Esophagus squamous epithelium (tissue), 5 donors: Measurements from ENCODE around the gene SYT9. TPM values are rescaled to one million over a fixed set of nuclear protein-coding genes. Genes with fewer than 3 reads are reported as not detected.

Experiments
- DNase-seq: peaks from one replicate; lab custom pipeline; 2025; lab: John Stamatoyannopoulos, UW
- H3K27ac ChIP-seq, 4 donors: fragments of 200-600 bp; sonication (generic); one replicate each; pipeline ENCODE4 v1.5.1; 2016 to 2019; ENCODE audit warnings: mild to moderate bottlenecking in 1 of 4
- H3K27me3 ChIP-seq, 4 donors: fragments of 200-600 bp; sonication (generic); 1 replicate in 3 of 4; 2 replicates in 1 of 4; pipeline versions ENCODE4 v1.5.1 to v1.6.0; 2017 to 2021; ENCODE audit warnings: antibody characterized with exemption in 1 of 4
- H3K36me3 ChIP-seq, 3 donors: fragments of 200-600 bp; sonication (generic); one replicate each; pipeline ENCODE4 v1.5.1; 2016 to 2019
- H3K4me1 ChIP-seq, 3 donors: fragments of 200-600 bp; sonication (generic); one replicate each; pipeline ENCODE4 v1.5.1; 2017 to 2019
- H3K4me3 ChIP-seq, 4 donors: fragments of 200-600 bp; sonication (generic); 1 replicate in 3 of 4; 2 replicates in 1 of 4; pipeline ENCODE4 v1.5.1; 2016 to 2019; ENCODE audit warnings: mild to moderate bottlenecking in 2 of 4, moderate library complexity in 1 of 4
- H3K9me3 ChIP-seq, 3 donors: fragments of 200-600 bp; sonication (generic); one replicate each; pipeline ENCODE4 v1.5.1; 2016 to 2019
- POLR2A ChIP-seq, 4 donors: fragments of 450-650 bp; IDR thresholded peaks; one replicate each; pipeline ENCODE4 v1.6.1; 2017; ENCODE audit warnings: antibody characterized with exemption in 4 of 4, mild to moderate bottlenecking in 4 of 4, moderate library complexity in 3 of 4
- WGBS, 2 donors: methylation state at CpG; one replicate each; pipeline ENCODE4 v1.1.5; 2018; 5-methylcytosine and 5-hydroxymethylcytosine counted together
- intact Hi-C: fragments of 100-400 bp; cut with DNase I; formaldehyde crosslinking; loops from one replicate; pipeline ENCODE4 v1.15.0; 2022
- total RNA-seq, 4 donors: library from RNA; depleted of rRNA; stranded (reverse); fragments of >200 nt; gene quantifications; one replicate each; pipeline ENCODE4 v1.1.0, GENCODE V29; 2016
- TF ChIP-seq, protein P1 (sequence below), 6 experiments: fragments of 450-650 bp in 4 of 6; fragments of 200-600 bp in 2 of 6; sonication (generic) in 2 of 6; IDR thresholded peaks; one replicate each; pipeline ENCODE4 v1.5.1; 2016 to 2019; ENCODE audit warnings: antibody characterized with exemption in 6 of 6, mild to moderate bottlenecking in 4 of 6, moderate library complexity in 4 of 6
- donor health status: DM: yes; HTN: yes; CAD: no.

The SYT9 gene
- total RNA-seq, 4 donors from 2014 or later = 0.19 TPM; not detected in 3

DNA sequence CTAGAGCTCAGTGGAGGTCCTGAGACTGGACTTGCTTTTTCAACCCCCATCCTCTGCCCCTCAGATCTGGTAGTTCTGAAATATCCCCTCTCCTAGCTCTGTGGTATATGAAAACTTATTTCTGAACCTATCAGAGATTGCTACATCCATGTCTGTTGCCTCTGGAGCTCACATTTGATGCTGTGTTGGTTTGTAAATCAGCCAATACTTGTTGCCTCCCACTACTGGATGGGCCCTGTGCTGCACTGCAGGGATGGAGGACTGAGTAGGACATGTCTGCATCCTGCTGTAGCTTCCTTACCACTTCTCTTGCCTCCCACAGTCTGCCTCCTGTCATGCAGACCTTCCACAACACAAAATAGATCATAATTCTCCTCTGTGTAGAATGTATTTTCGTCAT, 238.8 kb downstream of the SYT9 start:
- Histone ChIP-seq H3K27ac (peak overlapping the region in 1 of 4 donors; percentile 79), H3K27me3 (no peaks in the 10 kb centered on the region), H3K9me3 (no peaks in the 10 kb centered on the region), H3K4me1 (peaks cover 6 to 18% (median 6%) of the 10 kb centered on the region in 3 donors), H3K4me3 (no peak overlapping the region), H3K36me3 (no peaks in the 10 kb centered on the region)
- DNase-seq = no peak
- TF ChIP-seq POLR2A (IDR thresholded peaks at IDR 0.05) = no peak
- TF ChIP-seq, protein P1, sequence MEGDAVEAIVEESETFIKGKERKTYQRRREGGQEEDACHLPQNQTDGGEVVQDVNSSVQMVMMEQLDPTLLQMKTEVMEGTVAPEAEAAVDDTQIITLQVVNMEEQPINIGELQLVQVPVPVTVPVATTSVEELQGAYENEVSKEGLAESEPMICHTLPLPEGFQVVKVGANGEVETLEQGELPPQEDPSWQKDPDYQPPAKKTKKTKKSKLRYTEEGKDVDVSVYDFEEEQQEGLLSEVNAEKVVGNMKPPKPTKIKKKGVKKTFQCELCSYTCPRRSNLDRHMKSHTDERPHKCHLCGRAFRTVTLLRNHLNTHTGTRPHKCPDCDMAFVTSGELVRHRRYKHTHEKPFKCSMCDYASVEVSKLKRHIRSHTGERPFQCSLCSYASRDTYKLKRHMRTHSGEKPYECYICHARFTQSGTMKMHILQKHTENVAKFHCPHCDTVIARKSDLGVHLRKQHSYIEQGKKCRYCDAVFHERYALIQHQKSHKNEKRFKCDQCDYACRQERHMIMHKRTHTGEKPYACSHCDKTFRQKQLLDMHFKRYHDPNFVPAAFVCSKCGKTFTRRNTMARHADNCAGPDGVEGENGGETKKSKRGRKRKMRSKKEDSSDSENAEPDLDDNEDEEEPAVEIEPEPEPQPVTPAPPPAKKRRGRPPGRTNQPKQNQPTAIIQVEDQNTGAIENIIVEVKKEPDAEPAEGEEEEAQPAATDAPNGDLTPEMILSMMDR (IDR thresholded peaks at IDR 0.05) = no peak
- intact Hi-C loops = no loop called here
- WGBS, 2 donors = 81 to 92% methylated on average over 1 of the region's 1 CpG

DNA sequence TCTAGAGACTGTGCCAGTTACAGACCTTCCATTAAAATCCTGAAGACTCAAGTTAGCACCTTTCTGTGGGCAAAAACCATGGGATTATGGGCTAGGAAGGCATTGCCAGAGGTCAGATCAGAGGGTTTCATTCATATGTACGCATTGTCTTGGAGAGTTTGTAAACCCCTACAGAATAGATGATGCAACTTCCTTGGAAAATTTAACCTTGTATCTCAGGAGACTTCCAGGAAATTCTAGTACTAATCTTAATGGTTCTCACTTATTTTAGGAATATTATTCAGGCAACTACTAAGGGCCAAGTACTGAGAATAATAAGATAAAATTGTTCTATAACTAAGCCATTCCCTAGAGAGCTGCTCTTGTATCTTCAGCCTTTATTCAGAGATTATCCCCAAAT, 240.5 kb downstream of the SYT9 start:
- DNase-seq = no peak
- Histone ChIP-seq H3K9me3 (no peaks in the 10 kb centered on the region), H3K27ac (no peak overlapping the region), H3K27me3 (no peaks in the 10 kb centered on the region), H3K4me3 (no peak overlapping the region), H3K4me1 (peaks cover 6 to 18% (median 6%) of the 10 kb centered on the region in 3 donors), H3K36me3 (no peaks in the 10 kb centered on the region)
- intact Hi-C loops = no loop called here
- whole genome bisulfite sequencing, 2 donors = 76 to 100% methylated on average over 1 of the region's 1 CpG
- no peak for TF ChIP-seq POLR2A (IDR thresholded peaks at IDR 0.05)
- TF ChIP-seq, protein P1 (IDR thresholded peaks at IDR 0.05) = no peak

DNA sequence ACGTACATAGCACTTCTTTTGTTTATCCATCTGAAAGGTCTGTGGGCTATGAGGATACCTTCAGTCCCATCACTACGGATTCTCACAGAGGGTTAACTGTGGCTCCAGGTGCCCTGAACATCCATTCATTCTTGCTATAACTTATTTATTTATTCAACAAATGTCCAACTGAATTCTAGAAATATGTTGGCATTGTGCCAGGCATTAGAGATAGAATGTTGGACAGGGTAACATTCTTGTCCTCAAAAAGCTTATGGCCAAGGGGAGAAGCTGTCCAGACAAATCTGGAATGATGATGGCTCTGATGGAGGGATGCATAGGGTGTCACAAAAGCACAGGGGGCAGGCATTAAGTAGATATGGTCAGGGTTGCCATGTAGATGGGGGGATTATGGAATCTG, 242.0 kb downstream of the SYT9 start:
- H3K27me3 ChIP-seq = no peaks in the 10 kb centered on the region
- TF ChIP-seq, protein P1 (IDR thresholded peaks at IDR 0.05) = no peak
- no peak for TF ChIP-seq POLR2A (IDR thresholded peaks at IDR 0.05)
- H3K27ac ChIP-seq = no peak overlapping the region
- no peak overlapping the region for H3K4me3 ChIP-seq
- intact Hi-C loops = no loop called here
- no peak for DNase-seq
- H3K36me3 ChIP-seq = no peaks in the 10 kb centered on the region
- WGBS, 2 donors = 65 to 81% methylated on average over 2 of the region's 2 CpGs
- peaks cover 6 to 18% (median 6%) of the 10 kb centered on the region in 3 donors for H3K4me1 ChIP-seq
- H3K9me3 ChIP-seq = no peaks in the 10 kb centered on the region

DNA sequence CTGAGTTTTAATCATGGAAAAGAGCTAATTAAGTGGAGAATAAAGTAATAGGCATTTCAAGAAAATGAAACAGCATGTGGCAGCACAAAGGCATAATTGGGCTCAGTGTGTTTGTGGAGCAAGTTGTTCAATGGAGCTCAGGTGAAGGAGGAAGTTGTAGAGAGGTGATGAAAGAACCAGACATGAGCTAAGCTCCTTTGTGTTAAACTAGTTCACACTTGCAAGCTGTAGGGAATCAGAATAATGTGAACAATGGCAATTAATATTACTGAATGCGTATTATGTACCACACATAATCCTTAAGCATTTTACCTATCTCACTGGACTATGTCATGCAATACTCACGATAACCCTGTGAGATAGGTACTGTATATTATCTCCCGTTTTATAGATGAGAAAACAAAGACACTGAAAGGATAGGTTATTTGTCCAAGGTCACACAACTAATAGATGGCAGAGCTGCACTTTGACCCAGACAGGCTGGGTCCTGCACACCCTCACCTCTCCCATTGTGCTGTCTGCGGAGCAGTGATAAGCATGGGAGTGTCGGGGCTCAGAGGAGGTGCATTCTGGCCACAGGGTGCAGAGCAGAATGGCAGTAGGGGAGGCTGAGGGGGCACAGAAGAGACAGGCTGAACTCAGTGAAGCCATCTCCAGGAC, 242.5 kb downstream of the SYT9 start:
- no peaks in the 10 kb centered on the region for H3K9me3 ChIP-seq
- DNase-seq = no peak
- no peaks in the 10 kb centered on the region for H3K27me3 ChIP-seq
- TF ChIP-seq, protein P1 (IDR thresholded peaks at IDR 0.05) = no peak
- no peak for TF ChIP-seq POLR2A (IDR thresholded peaks at IDR 0.05)
- intact Hi-C loops = no loop called here
- WGBS, 2 donors = 40 to 55% methylated on average over 5 of the region's 5 CpGs
- H3K4me3 ChIP-seq = no peak overlapping the region
- no peaks in the 10 kb centered on the region for H3K36me3 ChIP-seq
- peaks cover 6 to 18% (median 6%) of the 10 kb centered on the region in 3 donors for H3K4me1 ChIP-seq
- no peak overlapping the region for H3K27ac ChIP-seq

DNA sequence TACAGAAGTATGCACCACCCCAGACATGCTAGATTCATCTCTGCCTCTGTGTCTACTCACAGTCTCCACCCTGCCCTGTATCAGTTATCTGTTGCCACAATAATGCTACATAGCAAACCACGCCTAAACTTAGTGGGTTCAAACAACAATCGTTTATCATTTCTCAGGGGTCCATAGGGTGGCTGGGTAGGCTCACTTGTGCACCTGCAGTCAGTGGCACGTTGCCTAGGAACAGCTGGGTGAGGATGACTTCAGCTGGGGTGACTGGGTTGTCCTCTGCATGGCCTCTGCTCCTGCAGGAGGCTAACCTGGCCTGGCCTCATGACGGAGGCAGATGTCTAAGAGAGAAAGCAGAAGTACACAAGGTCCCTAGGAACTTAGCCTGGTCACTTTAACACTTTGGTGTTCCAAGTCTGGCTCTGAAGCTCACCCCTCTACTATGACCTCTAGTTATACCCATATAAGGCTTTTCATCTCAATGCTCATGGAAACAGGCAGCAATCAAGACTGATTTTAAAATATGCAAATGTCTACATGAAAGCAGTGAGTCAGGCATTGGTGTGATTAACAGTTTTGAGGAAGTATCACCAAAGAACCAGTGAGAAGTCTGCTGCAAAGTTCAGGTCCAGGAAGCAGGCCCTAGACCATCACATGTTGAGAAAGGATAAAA, 244.3 kb downstream of the SYT9 start:
- DNase-seq = no peak
- Histone ChIP-seq H3K36me3 (no peaks in the 10 kb centered on the region), H3K27ac (peak overlapping the region in 2 of 4 donors; percentile 25 to 42), H3K4me1 (peaks cover 6 to 18% (median 6%) of the 10 kb centered on the region in 3 donors), H3K9me3 (no peaks in the 10 kb centered on the region), H3K4me3 (no peak overlapping the region), H3K27me3 (no peaks in the 10 kb centered on the region)
- 75% methylated on average over 4 of the region's 4 CpGs for WGBS, 2 donors
- no peak for TF ChIP-seq POLR2A (IDR thresholded peaks at IDR 0.05)
- TF ChIP-seq, protein P1 (IDR thresholded peaks at IDR 0.05) = no peak
- intact Hi-C loops = no loop called here
